NCI-H1092 (cell line): ENCODE measurements around the gene PDE3B.
"Not testable (repeated sequence)": the region's sequence is repeated elsewhere in the genome, so short reads cannot be mapped to it uniquely, and the experiment has no call there.

Source experiments
- DNase-seq: peaks from one replicate; lab custom pipeline; 2025; lab: John Stamatoyannopoulos, UW

Gene PDE3B

DNA sequence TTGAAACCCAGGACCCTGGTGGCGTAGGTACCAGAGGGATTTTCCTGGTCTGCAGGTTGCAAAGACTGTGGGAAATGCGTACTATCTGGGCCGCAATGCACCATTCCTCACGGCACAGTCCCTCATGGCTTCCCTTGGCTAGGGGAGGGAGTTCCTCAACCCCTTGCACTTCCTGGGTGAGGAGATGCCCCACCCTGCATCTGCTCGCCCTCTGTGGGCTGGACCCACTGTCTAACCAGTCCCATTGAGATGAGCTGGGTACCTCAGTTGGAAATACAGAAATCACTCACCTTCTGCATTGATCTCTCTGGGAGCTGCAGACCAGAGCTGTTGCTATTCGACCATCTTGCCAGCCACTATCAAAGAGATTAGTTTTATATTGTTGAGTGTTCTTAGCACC lies 100.1 kb downstream of the PDE3B start:
- not testable (repeated sequence) for DNase-seq

DNA sequence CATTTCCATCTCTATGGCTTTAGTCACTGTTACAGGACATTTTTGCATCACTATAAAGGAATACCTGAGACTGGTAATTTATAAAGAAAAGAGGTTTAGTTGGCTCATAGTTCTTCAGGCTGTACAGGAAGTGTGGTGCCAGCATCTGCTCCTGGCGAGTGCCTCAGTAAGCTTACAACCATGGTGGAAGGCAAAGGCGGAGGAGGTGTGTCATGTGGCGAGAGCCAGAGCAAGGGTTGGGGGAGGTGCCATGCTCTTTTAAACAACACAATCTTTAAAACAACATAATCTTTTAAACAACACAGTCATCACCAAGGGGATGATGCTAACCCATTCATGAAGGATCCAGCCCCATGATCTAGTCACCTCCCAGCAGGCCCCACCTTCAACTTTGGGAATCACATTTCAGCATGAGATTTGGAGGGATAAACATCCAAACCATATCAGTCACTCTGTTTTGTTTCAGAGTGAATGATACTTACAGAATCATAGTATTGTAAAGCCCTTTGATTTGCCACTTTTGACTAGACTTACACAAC lies 103.3 kb downstream of the PDE3B start:
- DNase-seq = no peak

DNA sequence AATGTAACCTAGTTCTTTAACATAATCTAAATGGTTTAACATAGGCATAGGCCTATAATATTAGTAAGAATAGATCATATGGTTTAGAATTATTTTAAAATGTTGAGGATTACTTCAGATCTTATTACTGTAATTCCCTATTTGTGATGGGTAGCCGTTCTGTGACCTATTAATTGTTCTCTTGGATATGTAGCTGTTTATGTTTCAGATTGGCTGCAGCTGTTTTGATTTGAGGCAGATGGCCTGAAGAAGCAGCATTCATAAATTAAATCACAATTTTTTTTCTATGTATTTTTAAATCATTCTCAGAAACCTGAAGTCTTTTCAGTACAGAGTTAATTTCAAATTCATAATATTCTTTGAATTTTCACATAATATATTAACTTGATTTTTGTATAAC lies 104.5 kb downstream of the PDE3B start:
- no peak for DNase-seq

DNA sequence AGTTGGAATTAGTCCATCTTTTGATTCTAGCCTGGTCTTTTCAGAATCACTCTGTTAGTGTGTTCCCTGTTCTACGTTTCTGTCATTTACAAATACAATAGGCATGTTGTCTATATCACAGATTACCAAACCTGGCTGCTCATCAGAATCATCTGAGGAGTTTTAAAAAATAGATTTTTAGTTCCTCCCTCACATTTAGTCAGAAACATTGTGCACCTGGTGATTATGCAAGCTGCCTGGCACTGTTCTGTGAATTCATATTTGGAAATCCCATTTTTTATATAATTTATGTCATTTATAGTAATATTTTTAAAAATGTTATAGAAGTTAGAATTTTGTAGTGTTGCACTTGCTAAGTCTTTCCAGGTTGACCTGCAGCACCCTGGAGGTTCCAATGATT lies 107.3 kb downstream of the PDE3B start:
- no peak for DNase-seq

DNA sequence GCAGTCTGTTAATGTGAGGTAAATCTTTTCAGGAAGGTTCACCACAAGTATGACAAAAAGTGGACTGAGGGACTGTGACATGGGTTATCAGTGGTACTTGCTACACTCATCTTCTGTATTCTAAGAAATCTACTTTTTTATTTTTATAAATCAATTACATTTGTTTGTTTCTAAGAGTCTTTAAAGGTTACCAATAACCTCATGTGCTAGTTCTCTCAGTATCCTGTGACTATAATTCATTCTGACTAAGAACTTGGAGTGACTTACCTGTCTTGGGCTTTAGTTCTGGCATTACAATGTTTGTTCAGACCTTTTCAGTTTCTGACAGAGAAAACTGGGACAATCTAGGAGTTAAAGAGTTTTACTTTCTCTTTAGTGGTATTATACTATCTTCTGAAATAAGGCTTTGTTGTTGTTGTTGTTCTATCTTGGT lies 108.4 kb downstream of the PDE3B start:
- no peak for DNase-seq

DNA sequence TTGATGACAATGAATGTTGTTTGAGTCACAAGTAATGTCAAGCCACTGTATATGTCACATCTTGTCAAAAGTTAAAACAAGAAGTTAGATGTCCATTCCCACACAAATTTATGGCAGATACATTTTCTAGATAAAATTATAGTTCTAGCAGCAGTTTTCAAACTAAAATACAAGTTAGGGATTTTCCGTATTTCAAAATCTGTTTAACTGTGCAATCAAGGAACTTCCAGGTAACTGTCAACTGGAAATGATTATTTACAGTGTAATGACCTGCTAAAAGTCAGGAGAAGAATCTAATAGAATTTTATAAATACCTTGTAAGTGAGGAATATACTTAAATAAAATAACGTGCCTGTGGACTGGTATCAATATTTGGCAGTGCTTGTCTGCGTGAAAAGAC lies 111.5 kb downstream of the PDE3B start:
- DNase-seq = no peak

DNA sequence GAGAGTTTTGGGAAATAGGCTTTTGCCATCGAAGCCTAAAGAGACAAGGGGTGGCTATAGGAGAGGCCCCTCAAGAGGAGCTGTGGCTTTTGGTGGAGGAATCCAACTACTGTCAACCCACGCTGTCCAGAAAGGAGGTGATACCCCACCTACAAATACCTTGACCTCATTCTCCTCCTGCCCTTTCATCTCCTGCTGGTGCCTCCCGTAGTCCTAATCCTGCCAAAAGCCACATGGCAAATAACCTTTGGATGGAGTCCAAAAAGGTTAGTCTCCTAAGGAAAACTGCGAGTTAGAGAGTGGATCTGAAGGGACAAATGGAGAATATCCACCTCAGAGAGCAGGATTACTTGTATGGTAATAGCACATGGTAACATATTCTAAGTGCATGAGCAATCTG lies 112.7 kb downstream of the PDE3B start:
- no peak for DNase-seq

DNA sequence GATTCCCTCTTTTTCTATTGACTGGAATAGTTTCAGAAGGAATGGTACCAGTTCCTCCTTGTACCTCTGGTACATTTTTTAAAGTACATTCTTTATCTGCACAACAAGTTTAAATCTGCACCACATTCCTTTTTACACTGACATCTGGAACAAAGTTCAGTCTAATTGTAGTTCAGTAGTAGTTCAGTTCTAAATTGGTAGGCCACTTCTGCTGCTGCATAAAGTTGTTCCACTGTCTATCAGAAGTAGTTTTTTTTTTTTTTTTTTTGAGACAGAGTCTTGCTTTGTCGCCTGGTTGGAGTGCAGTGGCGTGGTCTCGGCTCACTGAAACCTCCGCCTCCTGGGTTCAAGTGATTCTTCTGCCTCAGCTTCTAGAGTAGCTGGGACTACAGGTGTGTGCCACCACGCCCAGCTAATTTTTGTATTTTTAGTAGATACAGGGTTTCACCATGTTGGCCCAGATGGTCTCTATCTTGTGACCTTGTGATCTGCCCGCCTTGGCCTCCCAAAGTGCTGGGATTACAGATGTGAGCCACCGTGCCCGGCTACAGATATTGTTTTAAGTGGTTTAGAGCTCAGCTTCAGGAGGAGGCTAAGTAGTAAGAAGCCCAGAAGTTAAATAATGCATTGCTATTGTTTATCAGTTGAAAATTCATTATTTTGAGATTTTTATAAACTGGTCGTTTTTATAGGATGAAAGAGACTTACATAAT lies 115.9 kb downstream of the PDE3B start:
- not testable (repeated sequence) for DNase-seq

DNA sequence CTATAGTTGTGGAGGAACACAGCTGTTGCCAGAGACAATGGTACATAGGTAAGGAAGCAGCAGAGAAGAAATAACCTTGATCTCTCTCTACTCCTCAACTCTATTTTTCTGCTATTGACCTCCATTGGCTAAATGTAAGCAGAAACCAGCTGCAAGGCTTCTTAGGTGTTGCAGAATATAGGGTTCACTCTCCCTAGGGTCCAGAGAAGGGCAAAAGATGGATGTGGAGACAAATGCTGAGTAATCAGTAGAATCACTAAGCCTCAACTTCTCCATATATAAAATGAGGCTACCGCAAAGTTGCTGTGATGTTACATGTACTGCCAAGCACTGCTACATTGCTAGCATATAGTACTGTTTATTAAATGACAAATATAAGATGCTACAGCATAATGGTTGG lies 120.6 kb downstream of the PDE3B start:
- no peak for DNase-seq

DNA sequence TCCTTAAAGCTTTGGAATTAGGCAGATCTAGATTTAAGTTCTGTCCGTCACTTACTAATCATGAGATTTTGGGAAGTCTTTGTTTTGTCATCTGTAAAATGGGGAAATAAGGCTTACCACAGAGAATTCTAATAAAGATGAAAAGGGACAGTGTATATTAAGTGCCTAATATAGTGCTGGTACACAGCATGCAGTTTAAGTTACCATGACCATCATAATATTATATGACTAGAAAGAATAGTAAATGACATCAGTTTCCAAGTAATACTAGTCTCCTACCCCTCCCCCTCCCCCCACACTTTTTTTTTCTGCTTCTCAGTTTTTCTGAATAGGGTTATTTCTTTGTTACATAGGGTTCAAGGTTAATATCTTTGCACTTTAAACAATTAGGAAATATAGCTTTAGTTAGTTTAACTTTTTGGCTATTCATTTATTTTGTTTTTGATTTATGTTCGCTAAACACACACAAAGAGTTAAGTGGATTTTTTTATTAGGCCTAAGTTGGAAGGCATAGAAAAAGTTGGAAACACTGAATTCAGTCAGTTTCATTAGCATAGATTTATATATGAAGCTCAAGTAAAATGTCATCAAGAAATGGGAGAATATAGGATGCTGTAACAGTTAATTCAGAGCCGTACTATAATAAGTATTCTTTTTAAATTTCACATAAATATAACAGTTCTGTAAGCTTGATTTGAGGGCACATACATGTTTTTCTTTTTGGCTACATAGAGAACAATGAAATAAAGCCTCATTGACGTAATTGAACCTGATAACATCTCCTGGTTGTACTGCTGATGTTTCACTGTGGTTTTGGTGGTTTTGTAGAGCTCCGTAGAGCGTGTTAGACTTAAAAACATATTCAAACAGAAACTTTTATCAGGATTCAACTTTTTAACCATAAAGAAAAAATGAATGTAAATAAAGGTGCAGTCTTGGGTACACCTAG lies 121.2 kb downstream of the PDE3B start:
- DNase-seq = no peak

DNA sequence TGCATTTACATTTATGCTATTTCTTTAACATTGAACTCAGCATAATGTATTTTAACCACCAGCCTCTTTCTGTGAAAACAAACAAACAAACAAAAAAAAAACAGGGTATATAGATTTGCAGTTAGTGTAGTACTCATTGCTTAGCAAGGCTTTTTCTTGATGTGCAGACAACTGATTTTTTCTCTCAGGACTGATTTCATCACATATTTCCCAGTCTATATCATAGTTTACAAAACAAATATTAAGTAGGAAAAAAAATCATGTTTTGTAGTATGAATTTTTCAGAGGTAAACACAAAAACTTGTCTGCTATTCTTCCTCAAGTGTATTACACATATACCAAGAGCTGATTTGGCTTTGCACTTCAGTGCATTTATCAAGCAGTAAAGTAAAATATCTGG lies 123.0 kb downstream of the PDE3B start:
- DNase-seq = no peak

DNA sequence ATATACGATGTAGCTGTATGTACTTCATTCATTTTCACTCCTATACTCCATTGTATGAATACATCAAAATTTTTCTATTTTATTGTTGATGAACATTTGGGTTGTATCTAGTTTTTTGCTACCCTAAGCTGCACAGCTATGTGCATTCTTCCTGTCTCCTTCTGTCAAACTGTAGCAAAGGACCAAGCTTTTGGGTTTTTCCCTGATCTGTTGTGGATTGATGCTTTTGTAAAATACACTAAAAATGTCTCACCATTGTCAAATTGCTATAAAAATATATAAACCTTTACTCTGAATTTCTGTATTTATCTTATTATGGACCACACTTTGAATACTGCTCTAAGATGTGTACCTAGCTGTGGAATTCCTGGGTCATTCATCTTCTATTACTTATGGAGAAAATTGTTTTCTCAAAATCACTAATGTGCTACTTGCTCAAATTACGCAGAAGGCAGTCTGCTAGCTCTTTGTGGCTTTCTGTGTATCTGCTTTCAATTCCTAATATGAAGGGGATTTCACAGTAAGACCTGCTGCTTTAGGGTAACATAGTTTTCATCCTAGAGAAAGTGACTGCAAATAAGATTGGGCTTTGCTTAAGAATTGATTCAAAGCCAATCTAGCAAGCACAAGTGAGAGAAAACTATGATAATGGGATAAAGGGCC lies 125.1 kb downstream of the PDE3B start:
- no peak for DNase-seq

DNA sequence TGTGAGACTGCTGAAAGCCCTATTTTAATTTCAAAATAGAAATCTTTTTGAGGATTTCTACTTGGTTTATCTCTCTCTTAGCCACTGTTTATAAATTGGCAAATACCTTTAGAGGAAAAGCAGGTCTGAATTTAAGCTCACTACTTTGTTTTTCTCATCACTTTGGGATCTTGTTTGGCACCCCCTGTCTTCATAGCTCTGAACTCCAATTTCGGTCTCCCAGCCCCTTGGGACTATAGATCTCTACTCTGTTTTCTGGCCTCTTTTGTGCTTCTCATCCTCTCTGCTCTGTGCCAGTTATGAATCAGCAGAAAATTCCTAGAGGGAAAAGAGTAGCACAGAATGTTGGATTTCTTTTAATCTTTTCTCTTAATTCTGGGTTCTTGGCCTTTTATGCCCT lies 130.2 kb downstream of the PDE3B start:
- DNase-seq = no peak

DNA sequence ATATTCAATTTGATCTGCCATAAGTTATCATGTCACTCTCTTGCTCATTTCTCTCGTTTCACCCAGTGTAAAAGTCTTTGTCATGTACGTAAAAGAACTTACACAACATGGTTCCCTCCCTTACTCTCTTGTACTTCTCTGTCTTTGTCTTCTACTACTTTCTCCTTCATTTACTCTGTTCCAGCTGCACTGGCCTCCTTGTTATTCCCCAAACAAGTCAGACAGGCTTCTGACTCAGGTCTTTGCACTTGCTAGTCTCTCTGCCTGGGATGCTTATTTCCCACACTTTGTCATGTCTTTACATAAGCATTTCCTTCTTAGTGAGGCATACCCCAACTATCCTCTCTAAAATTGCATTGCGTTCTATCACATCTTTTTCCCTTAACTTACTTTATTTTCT lies 131.1 kb downstream of the PDE3B start:
- DNase-seq = no peak

DNA sequence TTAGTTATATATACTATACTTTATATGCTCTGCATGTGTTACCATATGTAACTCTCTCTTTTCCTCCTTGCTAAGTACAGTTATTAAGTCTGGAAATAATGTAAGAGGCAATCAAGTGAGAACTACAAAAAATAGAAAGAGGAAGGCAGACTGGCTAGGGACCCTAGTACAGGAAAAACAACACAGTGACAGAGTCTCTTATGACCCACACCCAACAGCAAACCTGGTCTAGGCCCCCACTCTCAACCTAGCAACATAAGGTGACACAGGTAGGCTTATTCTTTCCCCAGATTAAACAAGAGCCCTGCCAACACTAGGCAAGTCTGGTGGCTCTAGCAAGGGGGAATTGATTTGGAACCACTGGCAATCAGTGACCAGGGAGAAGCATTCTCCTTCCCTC lies 132.3 kb downstream of the PDE3B start:
- no peak for DNase-seq

DNA sequence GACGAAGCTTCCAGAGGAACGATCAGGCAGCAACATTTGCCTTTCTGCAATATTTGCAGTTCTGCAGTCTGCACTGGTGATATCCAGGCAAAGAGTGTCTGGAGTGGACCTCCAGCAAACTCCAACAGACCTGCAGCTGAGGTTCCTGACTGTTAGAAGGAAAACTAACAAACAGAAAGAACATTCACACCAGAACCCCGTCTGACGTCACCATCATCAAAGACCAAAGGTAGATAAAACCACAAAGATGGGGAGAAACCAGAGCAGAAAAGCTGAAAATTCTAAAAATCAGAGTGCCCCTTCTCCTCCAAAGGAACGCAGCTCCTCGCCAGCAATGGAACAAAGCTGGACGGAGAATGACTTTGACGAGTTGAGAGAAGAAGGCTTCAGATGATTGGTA lies 134.9 kb downstream of the PDE3B start:
- DNase-seq = not testable (repeated sequence)

DNA sequence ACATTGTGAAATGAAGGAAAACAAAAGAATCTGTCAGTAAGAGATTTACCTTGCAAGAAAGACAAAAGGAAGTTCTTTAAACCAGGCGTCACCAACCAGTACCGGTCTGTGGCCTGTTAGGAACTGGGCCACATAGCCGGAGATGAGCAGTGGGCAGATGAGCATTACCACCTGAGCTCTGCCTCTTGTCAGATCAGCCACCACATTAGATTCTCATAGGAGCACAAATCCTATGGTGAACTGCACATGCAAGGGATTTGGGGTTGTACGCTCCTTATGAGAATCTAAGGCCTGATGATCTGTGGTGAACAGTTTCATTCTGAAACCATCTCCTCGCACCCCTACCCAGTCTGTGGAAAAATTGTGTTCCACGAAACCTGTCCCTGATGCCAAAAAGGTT lies 140.2 kb downstream of the PDE3B start:
- no peak for DNase-seq

DNA sequence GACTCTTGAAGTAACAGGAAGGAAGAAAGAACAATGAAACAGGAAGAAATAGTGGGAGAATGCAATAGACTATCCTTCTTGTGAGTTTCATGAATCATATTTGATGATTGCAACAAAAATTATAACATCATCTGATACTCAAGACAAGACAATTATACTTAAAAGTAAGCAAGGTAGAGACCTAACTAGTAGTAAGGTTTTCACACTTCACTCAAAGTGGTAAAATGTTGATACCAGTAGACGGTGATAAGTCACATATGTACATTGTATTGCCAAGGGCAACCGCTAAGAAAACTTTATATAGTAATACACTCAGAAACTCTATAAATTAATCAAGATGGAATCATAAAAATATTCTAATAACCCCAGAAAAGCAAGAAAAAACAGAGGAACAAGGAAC lies 140.6 kb downstream of the PDE3B start:
- no peak for DNase-seq

DNA sequence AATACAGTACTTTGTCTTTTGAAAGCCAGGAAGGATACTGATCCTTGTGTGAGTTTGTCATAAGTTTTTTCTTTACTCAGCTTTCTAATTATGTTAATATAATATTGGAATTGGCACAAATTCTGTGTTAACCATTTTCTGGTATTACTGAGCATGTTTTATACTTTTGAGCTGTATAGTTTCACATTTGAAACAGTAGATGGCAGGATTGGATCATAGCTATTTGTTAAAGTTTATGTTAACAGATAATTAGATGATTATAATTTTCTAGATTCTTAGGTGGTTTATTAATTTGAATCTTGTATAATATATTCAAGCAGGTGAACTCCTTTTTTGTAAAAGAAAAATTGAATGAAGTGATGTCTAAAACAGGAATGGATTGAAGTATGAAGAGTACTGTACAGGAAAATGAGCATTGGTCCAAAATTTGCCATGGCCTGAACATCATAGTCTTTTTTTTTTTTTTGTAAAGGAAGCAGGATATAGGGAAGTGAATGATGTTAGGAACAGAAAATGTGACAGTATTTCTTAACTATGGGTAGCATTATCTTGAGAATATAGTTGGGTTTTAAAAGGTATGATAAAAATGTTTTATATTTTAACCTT lies 146.4 kb downstream of the PDE3B start:
- no peak for DNase-seq

DNA sequence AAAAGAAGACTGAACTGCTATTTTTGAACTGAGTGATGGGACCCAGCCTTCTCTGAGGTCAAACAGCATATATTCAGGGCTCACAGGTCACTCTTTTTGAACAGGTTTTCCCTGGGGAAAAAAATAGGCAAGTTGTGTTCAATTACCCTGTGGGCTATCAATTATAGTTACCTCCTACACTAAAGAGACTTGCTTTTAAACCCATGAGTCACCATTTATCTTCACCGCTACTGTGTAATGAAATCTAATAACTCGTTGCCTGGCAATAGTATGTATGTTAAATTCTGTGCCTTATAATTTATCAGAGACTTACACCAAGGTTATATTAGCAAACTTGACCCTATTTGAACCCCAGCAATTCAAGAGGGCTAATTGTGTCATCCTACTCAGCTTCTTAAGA lies 149.9 kb downstream of the PDE3B start:
- no peak for DNase-seq

DNA sequence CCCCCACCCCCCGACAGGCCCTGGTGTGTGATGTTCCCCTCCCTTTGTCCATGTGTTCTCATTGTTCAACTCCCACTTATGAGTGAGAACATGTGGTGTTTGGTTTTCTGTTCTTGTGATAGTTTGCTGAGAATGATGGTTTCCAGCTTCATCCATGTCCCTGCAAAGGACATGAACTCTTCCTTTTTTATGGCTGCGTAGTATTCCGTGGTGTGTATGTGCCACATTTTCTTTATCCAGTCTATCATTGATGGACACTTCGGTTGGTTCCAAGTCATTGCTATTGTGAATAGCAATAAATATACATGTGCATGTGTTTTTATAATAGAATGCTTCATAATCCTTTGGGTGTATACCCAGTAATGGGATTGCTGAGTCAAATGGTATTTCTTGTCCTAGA lies 152.4 kb downstream of the PDE3B start:
- not testable (repeated sequence) for DNase-seq

DNA sequence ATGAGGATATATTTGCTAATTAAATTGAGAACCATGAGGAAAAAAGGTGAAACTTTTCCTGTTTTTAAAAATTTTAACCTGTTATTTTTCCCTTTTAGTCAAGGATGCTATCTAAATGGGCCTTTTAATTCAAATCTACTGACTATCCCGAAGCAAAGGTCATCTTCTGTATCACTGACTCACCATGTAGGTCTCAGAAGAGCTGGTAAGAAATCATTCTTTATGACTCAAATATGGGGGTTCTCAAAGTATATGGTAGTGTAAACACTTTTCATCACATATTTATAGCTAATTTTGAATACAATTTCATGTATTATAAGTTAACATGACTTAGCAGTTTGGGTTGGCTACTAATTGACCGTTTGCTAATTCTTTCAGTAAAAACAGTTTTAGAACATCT lies 160.2 kb downstream of the PDE3B start:
- DNase-seq = no peak
